Duodenal mucosa (tissue), 2 donors: ENCODE data around the gene DNAH17.

Experiments used
- H3K27ac ChIP-seq: one replicate; pipeline ENCODE4 v1.7.0; 2013; ENCODE audit warnings: low read depth, low read length
- H3K27me3 ChIP-seq, 2 donors: one replicate each; pipeline ENCODE4 v1.7.0; 2013; ENCODE audit warnings: low read length in 2 of 2, control low read depth in 1 of 2; ENCODE audit not compliant: insufficient read depth in 2 of 2, control insufficient read depth in 1 of 2
- H3K36me3 ChIP-seq, 2 donors: one replicate each; pipeline ENCODE4 v1.7.0; 2013; ENCODE audit warnings: low read length in 2 of 2, control low read depth in 1 of 2; ENCODE audit not compliant: insufficient read depth in 2 of 2, control insufficient read depth in 1 of 2
- H3K4me1 ChIP-seq, 2 donors: one replicate each; pipeline ENCODE4 v1.7.0; 2013; ENCODE audit warnings: low read length in 2 of 2, control low read depth in 1 of 2; ENCODE audit not compliant: insufficient read depth in 2 of 2, control insufficient read depth in 1 of 2
- H3K4me3 ChIP-seq, 2 donors: one replicate each; pipeline ENCODE4 v1.7.0; 2013; ENCODE audit warnings: low read length in 2 of 2, low read depth in 1 of 2
- H3K9ac ChIP-seq, 2 donors: one replicate each; pipeline ENCODE4 v1.7.0; 2013; ENCODE audit warnings: low read length in 2 of 2, low read depth in 1 of 2
- H3K9me3 ChIP-seq, 2 donors: one replicate each; pipeline ENCODE4 v1.7.0; 2013; ENCODE audit warnings: low read length in 2 of 2, control low read depth in 1 of 2; ENCODE audit not compliant: control insufficient read depth in 1 of 2

Gene DNAH17

GRCh38 chr17:78406920-78407319 lies 170.3 kb downstream of the DNAH17 start:
- Histone ChIP-seq H3K4me3 (no peak overlapping the region), H3K9ac (peak overlapping the region in 1 of 2 donors; percentile 26)

GRCh38 chr17:78406396-78406795 lies 170.8 kb downstream of the DNAH17 start:
- no peaks in the 10 kb centered on the region for H3K9me3 ChIP-seq
- no peaks in the 10 kb centered on the region for H3K27me3 ChIP-seq
- H3K27ac ChIP-seq, result no peak overlapping the region
- H3K9ac ChIP-seq, result no peak overlapping the region
- no peak overlapping the region for H3K4me3 ChIP-seq
- peaks cover 19 to 47% of the 10 kb centered on the region in 2 donors for H3K36me3 ChIP-seq
- peaks cover 33 to 41% of the 10 kb centered on the region in 2 donors for H3K4me1 ChIP-seq

More at GRCh38 chr17:78406920-78407319, 170.3 kb downstream of the DNAH17 start:
- H3K36me3 ChIP-seq, result peaks cover 16 to 42% of the 10 kb centered on the region in 2 donors
- peaks cover 38 to 47% of the 10 kb centered on the region in 2 donors for H3K4me1 ChIP-seq
- H3K27ac ChIP-seq, result no peak overlapping the region
- no peaks in the 10 kb centered on the region for H3K27me3 ChIP-seq
- H3K9me3 ChIP-seq, result no peaks in the 10 kb centered on the region

- no peaks in the 10 kb centered on the region for H3K9me3 ChIP-seq
- no peak overlapping the region for H3K9ac ChIP-seq
- peaks cover 22 to 24% of the 10 kb centered on the region in 2 donors for H3K4me1 ChIP-seq
- peaks cover 41 to 71% of the 10 kb centered on the region in 2 donors for H3K36me3 ChIP-seq
- H3K27ac ChIP-seq, result no peak overlapping the region
- no peak overlapping the region for H3K4me3 ChIP-seq
- H3K27me3 ChIP-seq, result no peaks in the 10 kb centered on the region
These were observed 173.4 kb downstream of the DNAH17 start for GRCh38 chr17:78403822-78404221.

- no peaks in the 10 kb centered on the region for H3K27me3 ChIP-seq
- H3K4me1 ChIP-seq, result peaks cover 2 to 7% of the 10 kb centered on the region in 2 donors
- peaks cover 55 to 83% of the 10 kb centered on the region in 2 donors for H3K36me3 ChIP-seq
- H3K9ac ChIP-seq, result no peak overlapping the region
- H3K9me3 ChIP-seq, result no peaks in the 10 kb centered on the region
- no peak overlapping the region for H3K4me3 ChIP-seq
- H3K27ac ChIP-seq, result no peak overlapping the region
These were observed 175.3 kb downstream of the DNAH17 start for GRCh38 chr17:78401891-78402290.

- Histone ChIP-seq H3K9ac (no peak overlapping the region), H3K27me3 (no peaks in the 10 kb centered on the region), H3K36me3 (peaks cover 57 to 85% of the 10 kb centered on the region in 2 donors), H3K4me3 (no peak overlapping the region), H3K27ac (no peak overlapping the region), H3K9me3 (no peaks in the 10 kb centered on the region), H3K4me1 (peaks cover 0 to under 1% of the 10 kb centered on the region in 2 donors)
These were observed 175.9 kb downstream of the DNAH17 start for GRCh38 chr17:78401246-78401645.

- peaks cover 57 to 90% of the 10 kb centered on the region in 2 donors for H3K36me3 ChIP-seq
- no peaks in the 10 kb centered on the region for H3K9me3 ChIP-seq
- no peaks in the 10 kb centered on the region for H3K27me3 ChIP-seq
- no peak overlapping the region for H3K27ac ChIP-seq
- H3K9ac ChIP-seq, result no peak overlapping the region
- H3K4me3 ChIP-seq, result no peak overlapping the region
- H3K4me1 ChIP-seq, result no peaks in the 10 kb centered on the region
These were observed 176.5 kb downstream of the DNAH17 start for GRCh38 chr17:78400581-78401240.

- Histone ChIP-seq H3K9ac (no peak overlapping the region), H3K27me3 (no peaks in the 10 kb centered on the region), H3K4me3 (no peak overlapping the region), H3K27ac (no peak overlapping the region), H3K9me3 (no peaks in the 10 kb centered on the region), H3K36me3 (peaks cover 65 to 94% of the 10 kb centered on the region in 2 donors), H3K4me1 (no peaks in the 10 kb centered on the region)
These were observed 177.5 kb downstream of the DNAH17 start for GRCh38 chr17:78399693-78400144.

GRCh38 chr17:78399028-78399692 lies 178.0 kb downstream of the DNAH17 start:
- Histone ChIP-seq H3K4me1 (no peaks in the 10 kb centered on the region), H3K36me3 (peaks cover 64 to 90% of the 10 kb centered on the region in 2 donors), H3K27me3 (no peaks in the 10 kb centered on the region), H3K27ac (no peak overlapping the region), H3K9me3 (no peaks in the 10 kb centered on the region), H3K9ac (no peak overlapping the region), H3K4me3 (no peak overlapping the region)

GRCh38 chr17:78398390-78398789 lies 178.8 kb downstream of the DNAH17 start:
- Histone ChIP-seq H3K36me3 (peaks cover 63 to 86% of the 10 kb centered on the region in 2 donors), H3K4me3 (no peak overlapping the region), H3K27ac (no peak overlapping the region), H3K9ac (no peak overlapping the region), H3K9me3 (no peaks in the 10 kb centered on the region), H3K27me3 (no peaks in the 10 kb centered on the region), H3K4me1 (no peaks in the 10 kb centered on the region)

- Histone ChIP-seq H3K9me3 (no peaks in the 10 kb centered on the region), H3K27ac (no peak overlapping the region), H3K9ac (no peak overlapping the region), H3K27me3 (no peaks in the 10 kb centered on the region), H3K4me3 (no peak overlapping the region), H3K36me3 (peaks cover 60 to 83% of the 10 kb centered on the region in 2 donors), H3K4me1 (no peaks in the 10 kb centered on the region)
These were observed 179.5 kb downstream of the DNAH17 start for GRCh38 chr17:78397681-78398101.
